Activated CD4-positive, CD25-positive, alpha-beta regulatory T cell treated with anti-CD3 and anti-CD28 coated beads, Interleukin-2, amount 50 U/mL, for 24 hours (primary cell): ENCODE data around the gene ARAP3.
"Not testable (repeated sequence)": the region's sequence is repeated elsewhere in the genome, so short reads cannot be mapped to it uniquely, and the experiment has no call there.

ENCODE experiments used
- ATAC-seq, 2 donors: fragments of 150-1000 bp; cut with Tn5 transposase; one replicate each; pipeline ENCODE4 v1.10.0; 2021; ENCODE audit warnings: mild to moderate bottlenecking in 1 of 2, moderate library complexity in 1 of 2

The ARAP3 gene

GRCh38 chr5:141613344-141613743 lies 68.7 kb downstream of the ARAP3 start:
- ATAC-seq: no peak

DNA sequence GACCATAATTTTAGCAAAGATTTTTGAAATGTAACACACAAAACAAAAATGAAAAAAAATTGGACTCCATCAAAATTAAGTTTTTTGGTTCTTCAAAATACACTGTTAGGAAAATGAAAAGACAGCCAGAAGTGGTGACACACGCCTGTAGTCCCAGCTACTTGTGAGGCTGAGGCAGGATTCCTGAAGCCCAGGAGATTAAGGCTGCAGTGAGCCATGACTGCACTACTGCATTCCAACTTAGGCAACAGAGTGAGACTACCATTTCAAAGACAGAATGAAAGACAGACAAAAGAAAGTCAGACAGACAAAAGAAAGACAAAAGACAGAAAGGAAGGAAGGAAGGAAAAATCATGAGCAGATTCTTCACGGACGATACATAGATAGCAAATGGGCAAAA lies 70.7 kb downstream of the ARAP3 start:
- ATAC-seq: no peak

- ATAC-seq: not testable (repeated sequence)
Observed at GRCh38 chr5:141609921-141610320, 72.1 kb downstream of the ARAP3 start.

DNA sequence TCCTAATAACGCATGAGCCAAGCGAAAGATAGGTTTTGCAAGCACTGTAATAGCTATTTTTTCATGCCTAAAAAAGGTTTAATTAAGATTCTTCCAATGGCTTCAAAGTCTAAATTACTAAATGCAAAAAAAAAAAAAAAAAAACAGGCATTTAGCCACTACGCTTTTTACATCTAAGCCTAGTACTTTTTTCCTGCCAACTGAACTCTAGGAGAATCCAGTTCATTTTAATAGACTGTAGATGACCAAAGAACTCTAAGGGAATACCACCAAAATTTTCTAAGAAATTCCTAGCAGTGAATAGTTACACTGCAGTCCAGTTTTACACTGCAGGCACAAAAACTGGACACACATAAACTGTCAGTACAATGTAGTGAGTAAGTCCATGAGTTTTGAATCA lies 73.0 kb downstream of the ARAP3 start:
- no peak for ATAC-seq

DNA sequence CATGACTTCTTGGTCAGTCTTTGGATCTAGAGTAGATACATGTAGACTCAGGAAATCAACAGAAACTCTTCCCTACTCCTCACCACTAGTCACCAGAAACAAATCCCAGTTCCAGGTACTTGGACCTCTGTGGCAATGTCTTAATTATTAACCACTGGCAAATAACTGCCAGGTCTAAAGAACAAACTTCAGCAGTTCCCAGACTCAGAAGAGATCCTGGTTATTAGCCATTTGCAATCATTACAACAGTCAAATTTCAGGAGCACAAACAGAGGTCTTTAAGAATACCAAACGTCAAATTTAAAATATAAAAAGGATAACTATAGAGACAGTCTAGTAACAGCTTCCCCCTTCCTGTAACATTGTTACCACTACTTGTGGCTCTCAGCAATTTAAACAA lies 73.5 kb downstream of the ARAP3 start:
- no peak for ATAC-seq

DNA sequence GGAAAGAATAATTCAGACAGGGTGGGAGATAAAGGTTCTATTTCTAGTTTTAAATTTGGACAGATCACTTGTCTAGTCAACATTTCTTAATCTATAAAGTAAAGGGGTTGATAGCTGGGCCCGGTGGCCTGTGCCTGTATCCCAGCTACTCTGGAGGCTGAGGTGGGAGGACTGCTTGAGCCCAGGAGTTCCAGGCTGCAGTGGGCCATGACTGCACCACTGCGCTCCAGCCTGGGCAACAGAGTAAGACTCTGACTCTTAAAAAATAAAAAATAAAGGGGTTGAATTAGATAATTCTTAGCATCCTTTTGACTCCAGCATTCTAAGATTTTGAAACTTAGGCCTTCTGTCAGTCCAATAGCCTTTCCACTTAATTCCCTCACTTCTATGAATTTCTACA lies 74.0 kb downstream of the ARAP3 start:
- no peak for ATAC-seq

DNA sequence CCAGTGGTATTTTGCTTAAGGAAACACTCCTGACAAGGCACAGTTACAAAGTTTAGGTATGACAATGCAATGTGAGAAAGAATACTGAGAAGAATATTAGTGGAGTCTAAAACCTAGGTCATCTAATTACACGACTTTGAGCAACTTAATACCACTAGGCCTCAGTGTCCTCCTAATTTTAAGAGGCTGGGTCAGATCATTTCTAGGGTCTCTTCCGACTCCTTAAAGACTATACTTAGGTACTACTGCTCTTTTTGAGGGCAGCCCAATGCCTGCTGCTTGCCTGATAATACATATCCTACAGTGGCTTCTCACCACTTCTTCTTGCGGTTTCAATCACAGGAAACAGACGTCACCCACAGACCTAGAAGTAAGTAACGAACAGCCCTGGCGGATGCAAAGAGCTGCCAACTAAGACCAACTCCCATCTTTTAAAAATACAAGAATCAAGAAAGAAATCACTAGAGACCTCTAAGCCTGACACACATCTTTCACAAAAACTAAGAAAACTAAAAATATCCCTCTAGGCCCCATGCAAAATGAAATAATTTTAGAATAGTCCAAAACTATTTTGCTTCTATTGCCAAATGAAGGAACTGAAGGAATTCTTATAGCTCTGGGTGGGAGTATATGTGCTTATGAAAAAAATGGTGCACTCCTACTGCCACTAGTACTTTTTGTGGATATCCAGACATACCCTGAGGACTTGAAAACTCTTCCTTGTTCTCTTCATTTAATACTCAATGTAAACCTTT lies 76.3 kb downstream of the ARAP3 start:
- ATAC-seq: peak; percentile 95

GRCh38 chr5:141603923-141604717 lies 77.9 kb downstream of the ARAP3 start:
- no peak for ATAC-seq
